UCSD-AML1 (cell line): ENCODE measurements around the gene C3.
A peak's percentile ranks its signal among the peaks of the same experiment; 100 is the strongest.
"Not testable (repeated sequence)": the region's sequence is repeated elsewhere in the genome, so short reads cannot be mapped to it uniquely, and the experiment has no call there.

ENCODE experiments used
- DNase-seq: peaks from one replicate; lab custom pipeline; 2025; ENCODE audit not compliant: unreplicated experiment; lab: John Stamatoyannopoulos, UW

Gene C3

GRCh38 chr19:6667114-6667627 is 53.3 kb downstream of the C3 start:
- DNase-seq, result no peak

- DNase-seq, result no peak
These were observed 55.5 kb downstream of the C3 start for GRCh38 chr19:6664916-6665315.

- DNase-seq, result no peak
These were observed 56.9 kb downstream of the C3 start for GRCh38 chr19:6663236-6664201.

GRCh38 chr19:6662702-6663101 is 57.7 kb downstream of the C3 start:
- no peak for DNase-seq

GRCh38 chr19:6661509-6662244 is 58.8 kb downstream of the C3 start:
- DNase-seq, result not testable (repeated sequence)

GRCh38 chr19:6660930-6661329 is 59.5 kb downstream of the C3 start:
- no peak for DNase-seq

GRCh38 chr19:6656390-6656789 is 64.1 kb downstream of the C3 start:
- DNase-seq, result not testable (repeated sequence)

- DNase-seq, result no peak
These were observed 65.8 kb downstream of the C3 start for GRCh38 chr19:6654347-6655310.

GRCh38 chr19:6652805-6653094 is 67.7 kb downstream of the C3 start:
- no peak for DNase-seq

- DNase-seq, result no peak
These were observed 68.3 kb downstream of the C3 start for GRCh38 chr19:6651965-6652804.

- no peak for DNase-seq
These were observed 71.3 kb downstream of the C3 start for GRCh38 chr19:6649185-6649584.

GRCh38 chr19:6648141-6648715 is 72.2 kb downstream of the C3 start:
- DNase-seq, result no peak

- DNase-seq, result no peak
These were observed 75.7 kb downstream of the C3 start for GRCh38 chr19:6644796-6645195.

- not testable (repeated sequence) for DNase-seq
These were observed 80.1 kb downstream of the C3 start for GRCh38 chr19:6640333-6640732.

GRCh38 chr19:6639439-6639838 is 81.0 kb downstream of the C3 start:
- no peak for DNase-seq

- not testable (repeated sequence) for DNase-seq
These were observed 87.0 kb downstream of the C3 start for GRCh38 chr19:6633456-6633813.

GRCh38 chr19:6632747-6633455 is 87.5 kb downstream of the C3 start:
- peak; percentile 79 for DNase-seq

- DNase-seq, result peak; percentile 27
These were observed 88.3 kb downstream of the C3 start for GRCh38 chr19:6632002-6632621.
